Small intestine (tissue), 7 donors: ENCODE data around the gene BPIFB4. TPM values are rescaled to one million over a fixed set of nuclear protein-coding genes. Genes with fewer than 3 reads are reported as not detected.

Source experiments
- DNase-seq, 2 donors: peaks; one replicate each; pipeline versions ENCODE4 v3.0.0 to v3.0.0-alpha.2; 2013
- FAIRE-seq: peaks from 2 replicates; lab custom pipeline; 2012; peaks lifted over from hg19 to GRCh38; lab: Jason Lieb, UNC
- H3K27ac ChIP-seq, 3 donors: one replicate each; pipeline ENCODE4 v1.5.1; 2013; ENCODE audit warnings: low read length in 2 of 3, mild to moderate bottlenecking in 2 of 3, control low read depth in 1 of 3, inconsistent platforms in 1 of 3, low read depth in 1 of 3, moderate library complexity in 1 of 3
- H3K27me3 ChIP-seq, 3 donors: one replicate each; pipeline ENCODE4 v1.6.1; 2013; ENCODE audit warnings: low read length in 3 of 3, inconsistent platforms in 1 of 3; ENCODE audit not compliant: control insufficient read depth in 3 of 3, insufficient read depth in 3 of 3
- H3K36me3 ChIP-seq, 3 donors: one replicate each; pipeline ENCODE4 v1.6.1; 2013; ENCODE audit warnings: low read length in 3 of 3, inconsistent platforms in 1 of 3, low read depth in 1 of 3, mild to moderate bottlenecking in 1 of 3, moderate library complexity in 1 of 3; ENCODE audit not compliant: control insufficient read depth in 3 of 3, insufficient read depth in 2 of 3
- H3K4me1 ChIP-seq, 3 donors: one replicate each; pipeline ENCODE4 v1.6.1; 2013; ENCODE audit warnings: low read length in 2 of 3, inconsistent platforms in 1 of 3, low read depth in 1 of 3, mild to moderate bottlenecking in 1 of 3, moderate library complexity in 1 of 3; ENCODE audit not compliant: control insufficient read depth in 3 of 3, insufficient read depth in 2 of 3
- H3K4me3 ChIP-seq, 3 donors: one replicate each; pipeline ENCODE4 v1.5.1; 2013; ENCODE audit warnings: low read length in 3 of 3, control low read depth in 1 of 3, inconsistent platforms in 1 of 3, low read depth in 1 of 3, mild to moderate bottlenecking in 1 of 3, moderate library complexity in 1 of 3
- H3K9me3 ChIP-seq, 2 donors: one replicate each; pipeline ENCODE4 v1.6.1; 2013; ENCODE audit warnings: low read depth in 1 of 2, low read length in 1 of 2; ENCODE audit not compliant: control insufficient read depth in 2 of 2, insufficient read depth in 1 of 2
- WGBS, 3 donors: extraction: QIAGEN DNeasy Blood & Tissue Kit; methylation state at CpG; one replicate each; pipeline ENCODE4 v1.1.7; 2013; 5-methylcytosine and 5-hydroxymethylcytosine counted together
- polyA plus RNA-seq, 4 donors: library from polyadenylated mRNA; stranded (reverse) in 3 of 4; unstranded in 1 of 4; fragments of 200-250 nt in 3 of 4; fragments of 120-200 nt in 1 of 4; gene quantifications; one replicate each; pipeline versions ENCODE4 v1.2.1 to v1.2.3, GENCODE V29; 2013
- donor health status: healthy with polysubstance abuse.
- donor health status: control.
- donor health status: control.
- donor health status: Bipolar disorder and iron deficiency.
- donor health status: healthy.

The BPIFB4 gene
- polyA plus RNA-seq, 4 donors = 0.13 TPM; not detected in 3

DNA sequence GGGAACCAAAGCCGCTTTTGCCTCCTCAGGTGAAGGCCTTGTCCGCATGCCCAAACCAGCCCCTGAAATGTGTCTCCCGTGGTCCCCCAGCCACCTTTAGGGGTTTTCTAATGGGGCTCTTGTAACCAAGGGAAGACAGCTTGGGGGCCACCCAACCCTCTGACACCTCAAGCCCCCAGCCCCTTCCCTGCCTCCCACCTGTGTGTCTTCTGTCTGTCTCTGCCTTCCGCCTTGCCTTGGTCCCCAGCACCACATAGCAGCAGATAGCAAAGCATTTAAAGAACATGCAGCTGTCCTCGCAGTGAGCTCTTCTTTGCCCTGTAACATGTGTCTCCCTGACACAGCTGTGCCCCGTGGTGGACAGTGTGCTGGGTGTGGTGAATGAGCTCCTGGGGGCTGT lies 16.2 kb upstream of the BPIFB4 start:
- Histone ChIP-seq H3K27ac (no peak overlapping the region), H3K4me3 (no peak overlapping the region), H3K4me1 (no peaks in the 10 kb centered on the region), H3K27me3 (no peaks in the 10 kb centered on the region), H3K36me3 (no peaks in the 10 kb centered on the region), H3K9me3 (no peaks in the 10 kb centered on the region)
- no peak for FAIRE-seq
- no peak for DNase-seq
- WGBS, 3 donors = 84 to 88% (median 86%) methylated on average over 6 of the region's 6 CpGs

DNA sequence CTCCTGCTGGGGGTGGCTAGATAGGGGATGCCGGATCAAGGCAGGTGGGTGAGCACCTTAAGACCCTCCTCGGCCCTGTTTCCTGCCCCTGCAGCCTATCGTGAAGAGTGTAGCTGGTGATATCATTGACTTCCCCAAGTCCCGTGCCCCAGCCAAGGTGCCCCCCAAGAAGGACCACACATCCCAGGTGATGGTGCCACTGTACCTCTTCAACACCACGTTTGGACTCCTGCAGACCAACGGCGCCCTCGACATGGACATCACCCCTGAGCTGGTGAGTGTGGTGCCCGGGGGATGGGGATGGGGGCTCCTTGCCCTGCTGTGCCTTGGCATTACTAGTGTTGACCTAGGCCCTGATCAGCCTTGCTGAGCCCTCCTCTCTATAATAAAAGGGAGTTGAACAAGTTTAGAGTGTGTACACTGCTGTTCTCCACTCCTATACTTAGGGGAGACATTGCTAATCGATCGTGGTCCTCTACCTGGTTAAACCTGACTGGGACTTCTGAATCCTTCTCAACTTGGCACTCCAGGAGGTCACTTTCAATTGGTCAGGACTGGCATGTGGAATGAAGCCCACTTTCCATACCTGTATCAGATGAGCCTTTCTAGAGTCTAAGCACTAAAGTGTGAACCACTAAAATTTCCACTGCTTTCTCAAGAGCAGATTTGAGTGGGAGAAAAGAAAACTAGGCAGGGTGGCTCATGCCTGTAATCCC lies 14.7 kb upstream of the BPIFB4 start:
- Histone ChIP-seq H3K27ac (no peak overlapping the region), H3K9me3 (no peaks in the 10 kb centered on the region), H3K4me3 (no peak overlapping the region), H3K4me1 (no peaks in the 10 kb centered on the region), H3K27me3 (no peaks in the 10 kb centered on the region), H3K36me3 (no peaks in the 10 kb centered on the region)
- no peak for DNase-seq
- FAIRE-seq = no peak
- WGBS, 3 donors = 86 to 89% (median 88%) methylated on average over 11 of the region's 11 CpGs

DNA sequence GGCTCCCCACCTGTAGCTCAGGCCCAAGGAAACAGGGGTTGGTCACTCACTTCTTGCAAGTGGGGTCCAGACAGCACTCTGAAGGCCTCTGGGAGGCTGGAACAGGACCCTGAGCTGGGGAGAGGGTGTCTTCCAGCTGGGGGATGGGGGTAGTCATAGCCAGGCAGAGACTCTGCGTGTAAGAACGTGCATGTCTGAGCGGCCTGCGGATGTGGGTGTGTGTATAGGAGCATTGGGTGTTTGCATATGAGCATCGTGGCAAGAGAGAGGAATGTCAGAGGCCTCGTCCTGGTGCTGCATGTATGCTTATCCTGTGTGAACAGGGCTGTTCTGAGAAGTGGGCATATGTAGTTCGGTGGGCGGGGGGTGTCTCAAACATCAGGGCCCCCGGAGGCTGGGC lies 13.7 kb upstream of the BPIFB4 start:
- no peak for FAIRE-seq
- 71 to 83% (median 77%) methylated on average over 9 of the region's 9 CpGs for WGBS, 3 donors

DNA sequence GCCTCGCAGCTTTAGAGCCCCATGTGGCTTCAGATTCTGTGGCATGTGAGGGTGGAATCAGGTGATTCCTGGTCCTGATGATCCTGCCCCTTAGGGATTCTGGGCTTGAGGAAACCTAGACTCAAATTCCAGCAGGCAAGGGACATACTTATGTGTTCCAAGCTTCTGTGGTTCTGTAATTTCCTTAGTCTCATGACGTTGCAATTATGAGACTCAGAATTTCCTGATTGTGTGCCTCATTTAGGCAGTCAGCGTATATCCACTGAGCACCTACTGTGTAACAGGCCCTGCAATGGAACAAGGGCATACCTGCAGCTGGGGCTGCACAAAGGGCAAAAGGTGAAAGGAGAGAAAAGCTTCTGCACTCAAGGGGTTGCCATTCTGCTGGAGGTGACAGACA lies 11.6 kb upstream of the BPIFB4 start:
- Histone ChIP-seq H3K27me3 (no peaks in the 10 kb centered on the region), H3K4me3 (no peak overlapping the region), H3K36me3 (no peaks in the 10 kb centered on the region), H3K4me1 (no peaks in the 10 kb centered on the region), H3K27ac (no peak overlapping the region), H3K9me3 (no peaks in the 10 kb centered on the region)
- WGBS, 3 donors = 65 to 74% (median 73%) methylated on average over 3 of the region's 3 CpGs
- DNase-seq = no peak
- FAIRE-seq = no peak

More for the DNA sequence above, 13.7 kb upstream of the BPIFB4 start:
- Histone ChIP-seq H3K4me1 (no peaks in the 10 kb centered on the region), H3K27ac (no peak overlapping the region), H3K4me3 (no peak overlapping the region), H3K27me3 (no peaks in the 10 kb centered on the region), H3K9me3 (no peaks in the 10 kb centered on the region), H3K36me3 (no peaks in the 10 kb centered on the region)
- no peak for DNase-seq

DNA sequence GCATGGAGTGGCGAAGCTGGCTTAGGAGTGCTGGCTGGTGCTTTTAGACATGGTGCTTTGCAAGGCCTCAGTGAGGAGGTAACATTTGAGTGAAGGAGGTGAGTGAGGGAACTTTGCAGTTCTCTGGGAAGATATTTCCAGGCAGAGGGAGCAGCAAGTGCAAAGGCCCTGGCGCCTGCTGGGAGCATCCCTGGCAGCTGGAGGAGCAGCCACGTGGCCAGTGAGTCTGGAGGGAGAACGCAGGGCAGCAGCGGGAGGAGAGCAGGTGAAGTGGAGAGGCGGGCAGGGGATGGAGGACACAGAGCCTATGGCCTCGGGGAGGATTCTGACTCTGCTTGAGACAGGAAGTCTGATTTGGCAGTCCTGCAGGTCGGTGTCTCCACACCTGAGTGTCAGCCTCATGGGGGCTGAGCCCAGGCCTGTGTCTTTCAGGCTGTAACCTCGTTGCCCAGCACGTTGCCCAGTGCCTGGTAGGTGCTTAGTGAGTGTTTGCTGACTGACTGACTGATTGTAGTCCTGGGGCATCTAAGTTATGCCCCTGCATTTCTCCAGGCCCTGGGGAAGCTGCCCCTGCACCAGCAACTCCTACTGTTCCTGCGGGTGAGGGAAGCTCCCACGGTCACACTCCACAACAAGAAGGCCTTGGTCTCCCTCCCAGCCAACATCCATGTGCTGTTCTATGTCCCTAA lies 11.0 kb upstream of the BPIFB4 start:
- Histone ChIP-seq H3K4me1 (no peaks in the 10 kb centered on the region), H3K27ac (no peak overlapping the region), H3K9me3 (no peaks in the 10 kb centered on the region), H3K27me3 (no peaks in the 10 kb centered on the region), H3K36me3 (no peaks in the 10 kb centered on the region), H3K4me3 (no peak overlapping the region)
- FAIRE-seq (no peak), DNase-seq (no peak)
- whole genome bisulfite sequencing, 3 donors = 66 to 76% (median 73%) methylated on average over 12 of the region's 12 CpGs

DNA sequence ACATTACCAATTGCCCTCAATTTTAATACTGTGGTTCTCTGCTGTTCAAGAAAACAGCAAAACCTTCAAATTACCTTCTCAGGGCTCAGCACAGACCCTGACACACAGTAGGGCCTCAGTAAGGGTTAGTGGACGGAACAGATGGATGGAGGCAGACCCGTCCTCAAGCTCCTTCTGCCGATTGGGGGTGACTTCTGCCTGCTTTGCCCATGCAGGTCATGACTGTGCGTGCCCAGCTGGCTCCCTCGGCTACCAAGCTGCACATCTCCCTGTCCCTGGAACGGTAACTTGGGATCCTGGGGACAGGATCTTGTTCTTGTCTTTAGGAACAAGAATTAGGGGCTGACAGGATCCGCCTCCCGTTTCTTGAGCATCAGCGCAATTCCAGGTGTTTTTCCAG lies 9.8 kb upstream of the BPIFB4 start:
- H3K4me3 ChIP-seq = no peak overlapping the region
- WGBS, 3 donors = 79 to 86% (median 85%) methylated on average over 9 of the region's 9 CpGs
- no peak overlapping the region for H3K27ac ChIP-seq
- H3K27me3 ChIP-seq = no peaks in the 10 kb centered on the region
- H3K36me3 ChIP-seq = no peaks in the 10 kb centered on the region
- no peaks in the 10 kb centered on the region for H3K4me1 ChIP-seq
- no peaks in the 10 kb centered on the region for H3K9me3 ChIP-seq
- DNase-seq (no peak), FAIRE-seq (no peak)

DNA sequence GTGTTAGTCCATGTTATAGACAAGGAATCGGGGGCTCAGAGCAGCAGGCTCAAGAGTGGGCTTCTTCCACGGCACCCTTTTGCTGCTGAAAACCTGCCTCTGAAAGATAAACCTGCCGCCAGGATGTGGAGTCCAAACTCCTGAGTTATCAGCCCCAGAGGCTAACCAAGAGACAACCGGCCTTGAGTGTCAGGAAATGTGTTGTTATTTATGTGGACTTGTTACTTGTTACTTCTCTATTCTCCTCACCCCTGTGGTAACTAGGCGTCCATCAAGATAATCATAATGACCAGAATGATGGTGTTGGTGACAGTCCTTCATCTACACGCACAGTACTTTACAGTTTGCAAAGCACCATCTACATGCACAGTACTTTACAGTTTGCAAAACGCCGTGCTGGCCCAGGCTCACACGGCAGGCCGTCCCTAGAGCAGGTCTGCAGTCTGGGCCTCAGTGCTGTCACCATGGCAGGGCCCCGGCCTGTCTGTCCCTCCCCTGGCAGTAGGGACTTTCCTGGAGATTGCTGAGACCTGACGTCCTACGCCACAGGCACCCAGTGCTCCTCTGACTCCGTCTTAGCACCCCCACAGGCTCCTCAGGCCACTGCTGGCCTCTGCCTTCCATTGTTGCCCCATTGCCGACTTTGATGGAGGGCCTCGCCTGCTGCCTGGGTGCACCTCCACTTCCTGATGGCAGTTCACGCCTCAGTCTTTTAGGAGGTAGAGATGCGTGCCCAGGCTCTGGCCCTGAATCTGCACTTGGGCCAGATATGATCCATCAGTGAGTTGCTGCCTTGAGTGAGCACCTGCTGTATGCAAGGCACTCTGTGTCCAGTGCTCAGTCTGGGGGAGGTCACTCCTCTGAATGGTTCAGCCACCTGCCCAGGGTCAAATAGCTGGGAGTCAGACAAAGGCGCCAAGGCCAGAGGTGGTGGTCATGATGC lies 9.1 kb upstream of the BPIFB4 start:
- whole genome bisulfite sequencing, 3 donors = 76 to 78% (median 78%) methylated on average over 19 of the region's 19 CpGs
- no peak overlapping the region for H3K27ac ChIP-seq
- no peaks in the 10 kb centered on the region for H3K27me3 ChIP-seq
- FAIRE-seq (no peak), DNase-seq (no peak)
- H3K9me3 ChIP-seq = no peaks in the 10 kb centered on the region
- H3K36me3 ChIP-seq = no peaks in the 10 kb centered on the region
- no peaks in the 10 kb centered on the region for H3K4me1 ChIP-seq
- H3K4me3 ChIP-seq = no peak overlapping the region

DNA sequence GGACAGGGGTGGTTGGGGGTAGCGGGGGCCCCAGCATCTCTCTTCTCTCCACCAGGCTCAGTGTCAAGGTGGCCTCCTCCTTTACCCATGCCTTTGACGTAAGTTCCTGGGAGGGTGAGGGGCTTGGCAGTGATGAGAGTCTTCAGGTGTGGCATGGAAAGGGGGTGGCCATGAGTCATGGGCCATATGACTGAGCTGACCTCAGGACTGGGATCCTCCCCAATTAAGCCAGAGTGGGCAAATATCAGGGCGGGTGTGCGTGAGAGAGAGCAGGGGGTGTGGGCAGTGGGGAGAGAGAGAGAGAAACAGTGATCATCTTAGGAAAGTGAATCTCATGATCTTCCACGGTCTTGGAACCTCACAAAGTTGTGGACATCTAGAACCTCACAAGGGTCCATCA lies 8.2 kb upstream of the BPIFB4 start:
- 72 to 86% (median 76%) methylated on average over 5 of the region's 5 CpGs for WGBS, 3 donors
- no peaks in the 10 kb centered on the region for H3K9me3 ChIP-seq
- no peak overlapping the region for H3K27ac ChIP-seq
- H3K36me3 ChIP-seq = no peaks in the 10 kb centered on the region
- FAIRE-seq (no peak), DNase-seq (no peak)
- H3K27me3 ChIP-seq = no peaks in the 10 kb centered on the region
- no peaks in the 10 kb centered on the region for H3K4me1 ChIP-seq
- H3K4me3 ChIP-seq = no peak overlapping the region
